Measurements from ENCODE around the gene MRPL34. TPM values are rescaled to one million over a fixed set of nuclear protein-coding genes. Genes with fewer than 3 reads are reported as not detected.

MRPL34 gene
- total RNA-seq, 1 donor from 2014 or later: 64.8 TPM

DNA sequence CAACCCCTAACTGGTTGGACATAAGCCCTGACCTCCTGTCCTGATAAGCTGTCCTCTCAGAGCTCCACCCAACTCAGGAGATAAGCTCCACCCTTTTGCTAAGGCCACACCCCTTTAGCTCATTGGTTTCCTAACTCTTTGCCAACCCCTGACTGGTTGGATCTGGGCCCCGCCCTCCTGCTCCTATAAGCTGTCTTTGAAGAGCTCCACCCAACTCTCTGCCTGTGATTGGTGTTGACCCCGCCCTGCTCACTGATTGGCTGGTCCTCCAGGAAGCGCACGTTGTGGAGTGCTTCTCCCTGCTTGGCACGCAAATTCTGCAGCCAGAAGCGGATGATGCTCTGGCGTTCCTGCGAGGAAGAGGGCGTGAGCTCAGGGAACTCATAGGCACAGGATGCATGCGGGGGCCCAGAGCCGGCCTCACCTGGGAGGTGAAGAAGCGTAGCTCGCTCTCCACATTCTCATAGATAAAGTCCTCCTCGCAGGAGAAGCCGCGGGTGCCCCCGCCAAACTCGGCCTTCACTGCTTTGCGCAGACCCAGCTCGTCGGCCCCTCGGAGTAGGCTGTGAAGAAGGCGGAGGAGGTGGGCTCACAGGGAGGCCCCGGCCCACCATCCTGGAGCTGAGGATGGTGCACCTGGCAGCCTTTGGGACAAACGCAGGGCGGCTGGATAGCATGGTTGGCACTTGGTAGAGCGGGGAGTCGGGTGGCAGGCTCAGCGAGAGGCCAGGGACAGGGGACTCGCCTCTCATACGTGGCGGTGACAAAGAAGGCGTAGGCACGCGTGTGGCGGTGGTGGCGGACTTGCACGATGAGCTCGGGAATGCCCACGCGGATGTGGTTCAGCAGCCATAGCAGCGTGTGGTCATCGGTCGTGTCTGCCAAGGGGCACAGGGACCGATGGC is 27.3 kb downstream of the MRPL34 start:
- no peak overlapping the region for H3K27ac Mint-ChIP-seq (ENCODE audit: unreplicated experiment)
- Histone ChIP-seq H3K9me3 (ENCODE audit: insufficient read depth, low read depth, low read length) (no peaks in the 10 kb centered on the region), H3K9ac (ENCODE audit: low read length) (no peak overlapping the region), H3K27ac (ENCODE audit: low read depth, low read length) (no peak overlapping the region), H3K4me1 (ENCODE audit: insufficient read depth, low read length) (peaks cover 11% of the 10 kb centered on the region), H3K79me2 (ENCODE audit: insufficient read depth, low read length) (peaks cover 3% of the 10 kb centered on the region), H3K4me2 (ENCODE audit: low read length) (no peak overlapping the region), H3K4me3 (ENCODE audit: insufficient read depth, low read depth, low read length) (no peak overlapping the region), H2AFZ (ENCODE audit: low read depth, low read length) (no peak overlapping the region), H4K20me1 (ENCODE audit: insufficient read depth, low read length) (peaks cover 2% of the 10 kb centered on the region), H3K27me3 (ENCODE audit: insufficient read depth, low read length) (no peaks in the 10 kb centered on the region), H3K36me3 (ENCODE audit: insufficient read depth, low read length) (no peaks in the 10 kb centered on the region)
- peak; percentile 25 for DNase-seq (ENCODE audit: low read depth)
- no peaks in the 10 kb centered on the region for H3K27me3 Mint-ChIP-seq (ENCODE audit: low read depth, unreplicated experiment)
- no peak for TF ChIP-seq EZH2 (IDR thresholded peaks at IDR 0.05; ENCODE audit: insufficient read depth, low read length)
- TF ChIP-seq, protein P1, sequence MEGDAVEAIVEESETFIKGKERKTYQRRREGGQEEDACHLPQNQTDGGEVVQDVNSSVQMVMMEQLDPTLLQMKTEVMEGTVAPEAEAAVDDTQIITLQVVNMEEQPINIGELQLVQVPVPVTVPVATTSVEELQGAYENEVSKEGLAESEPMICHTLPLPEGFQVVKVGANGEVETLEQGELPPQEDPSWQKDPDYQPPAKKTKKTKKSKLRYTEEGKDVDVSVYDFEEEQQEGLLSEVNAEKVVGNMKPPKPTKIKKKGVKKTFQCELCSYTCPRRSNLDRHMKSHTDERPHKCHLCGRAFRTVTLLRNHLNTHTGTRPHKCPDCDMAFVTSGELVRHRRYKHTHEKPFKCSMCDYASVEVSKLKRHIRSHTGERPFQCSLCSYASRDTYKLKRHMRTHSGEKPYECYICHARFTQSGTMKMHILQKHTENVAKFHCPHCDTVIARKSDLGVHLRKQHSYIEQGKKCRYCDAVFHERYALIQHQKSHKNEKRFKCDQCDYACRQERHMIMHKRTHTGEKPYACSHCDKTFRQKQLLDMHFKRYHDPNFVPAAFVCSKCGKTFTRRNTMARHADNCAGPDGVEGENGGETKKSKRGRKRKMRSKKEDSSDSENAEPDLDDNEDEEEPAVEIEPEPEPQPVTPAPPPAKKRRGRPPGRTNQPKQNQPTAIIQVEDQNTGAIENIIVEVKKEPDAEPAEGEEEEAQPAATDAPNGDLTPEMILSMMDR (IDR thresholded peaks at IDR 0.05; ENCODE audit: insufficient read depth, low read depth, low read length): no peak
- H3K9me3 Mint-ChIP-seq (ENCODE audit: unreplicated experiment): no peaks in the 10 kb centered on the region
- peaks cover 7% of the 10 kb centered on the region for H3K36me3 Mint-ChIP-seq (ENCODE audit: low read depth, unreplicated experiment)
- peak overlapping the region; percentile 78 for H3K4me3 Mint-ChIP-seq (ENCODE audit: unreplicated experiment)
- FAIRE-seq: no peak
- H3K4me1 Mint-ChIP-seq (ENCODE audit: low read depth, unreplicated experiment): peaks cover 3% of the 10 kb centered on the region

DNA sequence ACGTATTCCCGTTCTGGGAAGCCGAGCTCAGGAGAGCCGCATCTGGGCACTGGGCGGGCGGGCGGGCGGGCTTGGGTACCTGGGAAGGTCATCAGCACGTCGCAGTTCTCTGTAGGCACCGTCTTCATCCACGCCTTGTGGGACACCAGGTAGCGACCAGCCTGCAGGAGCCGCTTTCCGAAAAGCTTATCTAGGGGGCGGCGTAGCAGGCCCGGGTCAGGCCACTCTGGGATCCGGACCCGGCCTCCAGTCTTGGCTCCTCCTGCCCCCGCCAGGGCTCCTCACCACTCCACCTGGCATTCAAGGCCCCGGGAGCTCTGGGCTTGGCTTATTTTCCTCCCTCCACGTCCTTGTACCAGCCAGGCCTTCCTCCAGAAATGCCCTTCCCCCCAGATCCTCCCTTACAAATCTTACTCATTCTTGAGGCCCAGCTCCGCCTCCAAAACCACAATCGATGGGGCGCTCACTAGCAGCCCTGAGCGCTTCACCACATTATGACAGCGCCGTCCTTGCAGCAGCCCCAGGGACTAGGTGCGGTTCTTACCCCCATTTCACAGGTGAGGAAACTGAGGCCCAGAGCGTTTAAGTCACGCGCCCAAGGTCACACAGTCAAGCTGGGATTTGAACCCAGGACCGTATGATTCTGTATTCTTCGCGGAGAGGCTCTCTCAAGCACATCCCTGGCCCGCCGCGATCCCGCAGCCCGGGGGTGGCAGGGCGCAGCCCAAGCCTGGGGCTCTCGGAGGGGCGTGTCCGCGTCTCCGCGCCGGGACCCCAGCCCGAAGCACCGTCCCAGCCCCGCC is 28.1 kb downstream of the MRPL34 start:
- peak overlapping the region; percentile 88 for H3K4me3 Mint-ChIP-seq (ENCODE audit: unreplicated experiment)
- peak overlapping the region; percentile 78 for H3K4me3 ChIP-seq (ENCODE audit: insufficient read depth, low read depth, low read length)
- peak overlapping the region; percentile 80 for H3K27ac Mint-ChIP-seq (ENCODE audit: unreplicated experiment)
- peak; percentile 75 for DNase-seq (ENCODE audit: low read depth)
- peaks cover 19% of the 10 kb centered on the region for H3K4me1 ChIP-seq (ENCODE audit: insufficient read depth, low read length)
- peaks cover 7% of the 10 kb centered on the region for H3K36me3 Mint-ChIP-seq (ENCODE audit: low read depth, unreplicated experiment)
- H3K27me3 ChIP-seq (ENCODE audit: insufficient read depth, low read length): no peaks in the 10 kb centered on the region
- H3K27me3 Mint-ChIP-seq (ENCODE audit: low read depth, unreplicated experiment): no peaks in the 10 kb centered on the region
- TF ChIP-seq, protein P1 (IDR thresholded peaks at IDR 0.05; ENCODE audit: insufficient read depth, low read depth, low read length): no peak
- TF ChIP-seq EZH2 (IDR thresholded peaks at IDR 0.05; ENCODE audit: insufficient read depth, low read length): no peak
- H3K36me3 ChIP-seq (ENCODE audit: insufficient read depth, low read length): no peaks in the 10 kb centered on the region
- H3K27ac ChIP-seq (ENCODE audit: low read depth, low read length): peak overlapping the region; percentile 46
- H3K4me2 ChIP-seq (ENCODE audit: low read length): peak overlapping the region; percentile 93
- H3K9me3 ChIP-seq (ENCODE audit: insufficient read depth, low read depth, low read length): no peaks in the 10 kb centered on the region
- peaks cover 2% of the 10 kb centered on the region for H4K20me1 ChIP-seq (ENCODE audit: insufficient read depth, low read length)
- H3K4me1 Mint-ChIP-seq (ENCODE audit: low read depth, unreplicated experiment): peaks cover 3% of the 10 kb centered on the region
- FAIRE-seq: no peak
- peak overlapping the region; percentile 80 for H3K9ac ChIP-seq (ENCODE audit: low read length)
- H2AFZ ChIP-seq (ENCODE audit: low read depth, low read length): peak overlapping the region; percentile 94
- no peaks in the 10 kb centered on the region for H3K9me3 Mint-ChIP-seq (ENCODE audit: unreplicated experiment)
- H3K79me2 ChIP-seq (ENCODE audit: insufficient read depth, low read length): peaks cover 12% of the 10 kb centered on the region
